Measurements from ENCODE around the gene HDDC2. TPM values are rescaled to one million over a fixed set of nuclear protein-coding genes. Genes with fewer than 3 reads are reported as not detected.

The HDDC2 gene
- total RNA-seq, 1 donor from 2014 or later, result 18.4 TPM

GRCh38 chr6:125332664-125333063 lies 30.9 kb upstream of the HDDC2 start:
- H3K27ac Mint-ChIP-seq (ENCODE audit: unreplicated experiment), result no peak overlapping the region
- peaks cover 14% of the 10 kb centered on the region for H3K4me1 Mint-ChIP-seq (ENCODE audit: unreplicated experiment)
- no peaks in the 10 kb centered on the region for H3K36me3 Mint-ChIP-seq (ENCODE audit: low read depth, unreplicated experiment)
- no peaks in the 10 kb centered on the region for H3K9me3 Mint-ChIP-seq (ENCODE audit: unreplicated experiment)
- no peak overlapping the region for H3K4me3 Mint-ChIP-seq (ENCODE audit: unreplicated experiment)
- H3K27me3 Mint-ChIP-seq (ENCODE audit: unreplicated experiment), result no peaks in the 10 kb centered on the region
- no peak for TF ChIP-seq CTCF (IDR thresholded peaks at IDR 0.05; ENCODE audit: unreplicated experiment)
- DNase-seq (ENCODE audit: low spot score), result no peak

- no peak for TF ChIP-seq CTCF (IDR thresholded peaks at IDR 0.05; ENCODE audit: unreplicated experiment)
- Mint-ChIP-seq H3K4me3 (ENCODE audit: unreplicated experiment) (no peak overlapping the region), H3K27ac (ENCODE audit: unreplicated experiment) (no peak overlapping the region), H3K9me3 (ENCODE audit: unreplicated experiment) (no peaks in the 10 kb centered on the region), H3K4me1 (ENCODE audit: unreplicated experiment) (no peaks in the 10 kb centered on the region), H3K27me3 (ENCODE audit: unreplicated experiment) (no peaks in the 10 kb centered on the region), H3K36me3 (ENCODE audit: low read depth, unreplicated experiment) (no peaks in the 10 kb centered on the region)
- DNase-seq (ENCODE audit: low spot score), result no peak
Observed at GRCh38 chr6:125325586-125325985, 23.8 kb upstream of the HDDC2 start.

GRCh38 chr6:125323376-125323775 lies 21.6 kb upstream of the HDDC2 start:
- Mint-ChIP-seq H3K4me1 (ENCODE audit: unreplicated experiment) (no peaks in the 10 kb centered on the region), H3K27me3 (ENCODE audit: unreplicated experiment) (no peaks in the 10 kb centered on the region), H3K27ac (ENCODE audit: unreplicated experiment) (no peak overlapping the region), H3K36me3 (ENCODE audit: low read depth, unreplicated experiment) (no peaks in the 10 kb centered on the region), H3K4me3 (ENCODE audit: unreplicated experiment) (no peak overlapping the region), H3K9me3 (ENCODE audit: unreplicated experiment) (no peaks in the 10 kb centered on the region)
- no peak for DNase-seq (ENCODE audit: low spot score)
- no peak for TF ChIP-seq CTCF (IDR thresholded peaks at IDR 0.05; ENCODE audit: unreplicated experiment)

- Mint-ChIP-seq H3K4me3 (ENCODE audit: unreplicated experiment) (no peak overlapping the region), H3K27me3 (ENCODE audit: unreplicated experiment) (no peaks in the 10 kb centered on the region), H3K27ac (ENCODE audit: unreplicated experiment) (no peak overlapping the region), H3K4me1 (ENCODE audit: unreplicated experiment) (peaks cover 6% of the 10 kb centered on the region), H3K36me3 (ENCODE audit: low read depth, unreplicated experiment) (no peaks in the 10 kb centered on the region), H3K9me3 (ENCODE audit: unreplicated experiment) (no peaks in the 10 kb centered on the region)
- no peak for DNase-seq (ENCODE audit: low spot score)
- no peak for TF ChIP-seq CTCF (IDR thresholded peaks at IDR 0.05; ENCODE audit: unreplicated experiment)
Observed at GRCh38 chr6:125316621-125317020, 14.9 kb upstream of the HDDC2 start.

- no peaks in the 10 kb centered on the region for H3K9me3 Mint-ChIP-seq (ENCODE audit: unreplicated experiment)
- no peaks in the 10 kb centered on the region for H3K36me3 Mint-ChIP-seq (ENCODE audit: low read depth, unreplicated experiment)
- TF ChIP-seq CTCF (IDR thresholded peaks at IDR 0.05; ENCODE audit: unreplicated experiment), result no peak
- H3K27me3 Mint-ChIP-seq (ENCODE audit: unreplicated experiment), result no peaks in the 10 kb centered on the region
- no peak overlapping the region for H3K27ac Mint-ChIP-seq (ENCODE audit: unreplicated experiment)
- H3K4me1 Mint-ChIP-seq (ENCODE audit: unreplicated experiment), result peaks cover 6% of the 10 kb centered on the region
- DNase-seq (ENCODE audit: low spot score), result no peak
- H3K4me3 Mint-ChIP-seq (ENCODE audit: unreplicated experiment), result no peak overlapping the region
Observed at GRCh38 chr6:125315548-125315947, 13.8 kb upstream of the HDDC2 start.

Data from endothelial cell (in vitro differentiated cells).